ENCODE results near the gene KCNH3. TPM values are rescaled to one million over a fixed set of nuclear protein-coding genes. Genes with fewer than 3 reads are reported as not detected.

KCNH3 gene
- total and polyA plus RNA-seq, 2 of the 13 experiments (the other 11 are each of a cell fraction or from before 2014, with no cell fraction given), result 0.01 to 0.07 TPM

GRCh38 chr12:49531745-49532144 is 7.1 kb upstream of the KCNH3 start:
- ATAC-seq, result no peak

More at GRCh38 chr12:49531745-49532144, 7.1 kb upstream of the KCNH3 start:
- 70% methylated on average over 2 of the region's 2 CpGs for WGBS (ENCODE audit: low lambda C conversion rate)
- H3K27me3 ChIP-seq (ENCODE audit: control insufficient read depth in 1 of 2, insufficient read depth in 2 of 2, low read length in 2 of 2), result peaks cover 0 to 12% of the 10 kb centered on the region in 2 experiments; a peak in 3 of 5 replicates
- H3K4me1 ChIP-seq (ENCODE audit: insufficient read depth, low read length), result peaks cover 13% of the 10 kb centered on the region
- TF ChIP-seq ZNF556 (CRISPR knock-in tag; IDR thresholded peaks at IDR 0.05; ENCODE audit: borderline replicate concordance), result no peak
- no peak for TF ChIP-seq ZBTB49 (CRISPR knock-in tag; IDR thresholded peaks at IDR 0.05; ENCODE audit: borderline replicate concordance)
- no peak for TF ChIP-seq MXI1 (IDR thresholded peaks at IDR 0.05; ENCODE audit: borderline replicate concordance, low read depth, low read length)
- TF ChIP-seq ZBTB38 (CRISPR knock-in tag; IDR thresholded peaks at IDR 0.05), result no peak
- no peak for TF ChIP-seq MEIS1 (CRISPR knock-in tag; IDR thresholded peaks at IDR 0.05; ENCODE audit: borderline replicate concordance)
- no peak for TF ChIP-seq ARHGAP35 (CRISPR knock-in tag; IDR thresholded peaks at IDR 0.05; ENCODE audit: borderline replicate concordance)
- TF ChIP-seq SNAI1 (CRISPR knock-in tag; IDR thresholded peaks at IDR 0.05; ENCODE audit: borderline replicate concordance), result no peak
- TF ChIP-seq HES4 (CRISPR knock-in tag; IDR thresholded peaks at IDR 0.05; ENCODE audit: borderline replicate concordance), result no peak
- TF ChIP-seq FIP1L1 (IDR thresholded peaks at IDR 0.05; ENCODE audit: borderline replicate concordance, insufficient read depth, low read depth, low read length), result no peak
- no peak for TF ChIP-seq ZNF841 (CRISPR knock-in tag; IDR thresholded peaks at IDR 0.05; ENCODE audit: borderline replicate concordance)
- TF ChIP-seq ZNF205 (CRISPR knock-in tag; IDR thresholded peaks at IDR 0.05), result no peak
- TF ChIP-seq THAP9 (CRISPR knock-in tag; IDR thresholded peaks at IDR 0.05; ENCODE audit: borderline replicate concordance), result no peak
- TF ChIP-seq KLF13 (CRISPR knock-in tag; IDR thresholded peaks at IDR 0.05), result no peak
- H3K4me3 ChIP-seq (replicated peaks in 1 of 3; ENCODE audit: insufficient read depth in 1 of 3, low read depth in 2 of 3, low read length in 3 of 3), result no peak overlapping the region
- no peak overlapping the region for H3K4me2 ChIP-seq (ENCODE audit: low read depth, low read length)
- FAIRE-seq (no peak), DNase-seq (ENCODE audit: low spot score) (no peak)
- no TSS peak for BruUV-seq (replicated peaks)
- in situ Hi-C loops (cut with HindIII; ENCODE audit: extremely low pct_ligation_motif_present, low pct_unique_long_range_greater_than_20kb), result no loop called here
- no peak overlapping the region for H2AFZ ChIP-seq (ENCODE audit: low read length)
- no peaks in the 10 kb centered on the region for H4K20me1 ChIP-seq (ENCODE audit: insufficient read depth, low read length)
- no peak overlapping the region for H3K9ac ChIP-seq (ENCODE audit: insufficient read depth, low read depth, low read length)
- intact Hi-C loops (cut with micrococcal nuclease; ENCODE audit: unreplicated experiment), result no loop called here
- no peaks in the 10 kb centered on the region for H3K9me3 ChIP-seq (ENCODE audit: low read length)
- CTCF ChIA-PET (ENCODE audit: low intra/inter-chr PET ratio, low total read pairs), result no interaction called here
- H3K36me3 ChIP-seq (replicated peaks in 1 of 2; ENCODE audit: control insufficient read depth in 1 of 2, insufficient read depth in 2 of 2, low read length in 2 of 2), result no peaks in the 10 kb centered on the region
- no peak overlapping the region for H3K27ac ChIP-seq (ENCODE audit: extremely low read length, insufficient read depth, low read length)
- POLR2A ChIA-PET, result no interaction called here
- no peaks in the 10 kb centered on the region for H3K79me2 ChIP-seq (ENCODE audit: insufficient read depth, low read length)

Data from HepG2 (cell line).